GM21515 (cell line): ENCODE results near the gene ARHGAP8.
"Not testable (repeated sequence)": the region's sequence is repeated elsewhere in the genome, so short reads cannot be mapped to it uniquely, and the experiment has no call there.

ENCODE experiments used
- ATAC-seq: cut with Tn5 transposase; IDR thresholded peaks from one replicate; pipeline ENCODE4 v1.9.1; 2021; ENCODE audit not compliant: unreplicated experiment

Gene ARHGAP8

DNA sequence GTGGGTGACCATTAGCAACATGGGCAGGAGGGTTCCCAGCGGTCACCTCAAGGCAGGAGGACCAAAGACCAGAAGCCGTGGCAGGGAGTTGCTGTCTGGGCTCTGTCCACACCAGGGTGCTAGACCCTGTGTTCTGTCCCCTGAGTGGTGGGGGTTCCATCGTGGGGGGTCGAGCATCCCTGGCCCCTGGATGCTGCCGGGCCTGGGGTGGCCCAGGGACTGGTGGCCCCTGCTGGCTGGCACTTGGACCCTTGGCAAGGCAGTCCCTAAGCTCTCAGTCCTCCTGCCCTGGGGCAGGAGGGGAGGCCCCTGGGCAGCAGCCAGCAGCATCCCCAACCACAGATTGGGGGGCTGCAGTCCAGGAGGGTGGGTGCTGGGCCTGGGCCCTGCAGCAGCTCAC is 13.4 kb upstream of the ARHGAP8 start:
- no peak for ATAC-seq

DNA sequence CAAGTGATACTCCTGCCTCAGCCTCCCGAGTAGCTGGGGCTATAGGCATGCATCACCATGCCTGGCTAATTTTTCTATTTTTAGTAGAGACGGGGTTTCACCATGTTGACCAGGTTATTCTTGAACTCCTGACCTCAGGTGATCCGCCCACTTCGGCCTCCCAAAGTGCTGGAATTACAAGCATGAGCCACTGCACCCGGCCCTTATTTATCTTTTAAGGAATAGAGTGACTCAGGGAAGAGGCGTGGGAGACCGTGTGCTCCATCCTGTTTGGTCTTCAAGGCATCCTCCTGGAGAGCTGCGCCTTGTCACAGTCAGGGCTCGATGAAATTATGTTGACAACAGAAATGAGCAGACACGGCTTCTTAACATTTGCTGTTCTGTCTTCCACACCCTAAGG is 12.7 kb upstream of the ARHGAP8 start:
- not testable (repeated sequence) for ATAC-seq

GRCh38 chr22:44740307-44740706 is 12.1 kb upstream of the ARHGAP8 start:
- ATAC-seq, result no peak

- ATAC-seq, result no peak
Observed at GRCh38 chr22:44741929-44742328, 10.4 kb upstream of the ARHGAP8 start.

DNA sequence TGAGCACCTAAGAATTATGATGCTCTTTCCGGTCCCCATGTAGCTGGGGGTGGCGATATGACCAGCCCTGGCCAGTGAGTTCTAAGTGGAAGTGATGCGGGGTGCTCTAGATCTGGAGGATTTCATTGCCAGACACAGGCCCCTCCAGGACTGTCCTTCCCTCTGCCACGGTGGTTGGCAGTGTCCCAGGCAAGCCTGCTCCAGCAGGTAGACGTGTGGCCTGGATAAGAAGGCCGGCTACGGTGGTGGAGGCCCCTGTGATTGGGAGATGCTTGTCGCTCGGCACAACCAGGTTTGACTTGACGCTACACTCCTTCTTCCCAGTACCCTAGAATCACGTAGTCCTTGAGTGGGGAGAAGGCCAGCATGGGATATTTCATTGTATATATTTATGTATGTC is 9.1 kb upstream of the ARHGAP8 start:
- ATAC-seq, result no peak

DNA sequence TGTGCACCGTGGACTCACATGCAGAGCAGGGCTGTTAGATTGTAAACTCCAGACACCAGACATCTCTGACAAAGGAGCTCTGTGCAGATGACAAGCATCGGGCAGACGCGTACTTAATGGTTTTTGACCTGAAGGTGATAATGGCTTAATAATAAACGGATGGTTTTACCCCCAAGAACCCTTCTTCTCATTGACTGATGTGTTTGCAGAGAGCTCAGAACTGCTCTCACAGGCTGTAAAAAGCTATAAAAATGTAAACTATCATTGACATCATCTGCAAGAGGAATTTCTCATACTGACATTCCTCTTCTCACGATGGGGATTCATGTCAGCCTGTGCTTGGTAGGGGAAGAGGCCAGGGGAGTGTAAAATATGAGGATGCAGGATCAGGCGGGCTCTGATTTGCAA is 8.6 kb upstream of the ARHGAP8 start:
- no peak for ATAC-seq

GRCh38 chr22:44745853-44746789 is 6.3 kb upstream of the ARHGAP8 start:
- no peak for ATAC-seq

- not testable (repeated sequence) for ATAC-seq
Observed at GRCh38 chr22:44747784-44748127, 4.6 kb upstream of the ARHGAP8 start.

GRCh38 chr22:44748524-44748923 is 3.9 kb upstream of the ARHGAP8 start:
- no peak for ATAC-seq

GRCh38 chr22:44750481-44750880 is 1.9 kb upstream of the ARHGAP8 start:
- no peak for ATAC-seq

DNA sequence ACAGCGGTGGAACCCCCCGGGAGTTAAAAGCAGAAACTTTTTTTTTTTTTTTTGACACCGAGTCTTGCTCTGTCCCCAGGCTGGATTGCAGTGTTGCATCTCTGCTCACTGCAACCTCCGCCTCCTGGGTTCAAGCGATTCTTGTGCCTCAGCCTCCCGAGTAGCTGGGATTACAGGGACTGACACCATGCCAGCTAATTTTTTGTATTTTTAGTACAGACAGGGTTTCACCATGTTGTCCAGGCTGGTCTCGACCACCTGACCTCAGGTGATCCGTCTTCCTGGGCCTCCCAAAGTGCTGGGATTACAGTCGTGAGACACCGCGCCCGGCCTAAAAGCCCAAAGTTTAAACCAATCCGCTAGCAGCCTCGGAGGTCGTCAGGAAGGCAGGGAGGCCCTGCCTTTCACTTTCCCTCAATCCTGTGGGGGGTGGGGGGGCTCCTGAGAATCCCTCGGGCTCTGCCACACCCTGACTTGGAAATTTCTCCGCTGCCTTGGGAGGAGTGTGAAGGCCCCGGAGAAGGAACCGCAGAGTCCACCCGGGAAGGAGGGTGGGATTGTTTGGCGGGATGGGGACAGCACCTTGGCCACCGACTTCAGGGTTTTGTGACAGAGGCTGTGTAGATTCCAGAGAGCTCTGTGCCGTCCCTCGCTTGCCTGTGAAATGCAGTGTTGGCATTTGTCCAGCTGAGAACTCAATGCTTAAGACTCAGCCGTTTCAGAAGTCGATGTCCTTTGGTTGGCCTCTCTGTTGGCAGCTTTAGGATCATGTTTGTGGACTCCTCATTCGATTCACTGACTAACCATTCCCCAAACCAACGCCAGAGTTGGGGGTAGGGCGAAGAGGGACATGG is 1.0 kb downstream of the ARHGAP8 start:
- ATAC-seq, result no peak

- ATAC-seq, result no peak
Observed at GRCh38 chr22:44754998-44755397, 2.6 kb downstream of the ARHGAP8 start.

GRCh38 chr22:44755417-44755816 is 3.0 kb downstream of the ARHGAP8 start:
- ATAC-seq, result no peak

DNA sequence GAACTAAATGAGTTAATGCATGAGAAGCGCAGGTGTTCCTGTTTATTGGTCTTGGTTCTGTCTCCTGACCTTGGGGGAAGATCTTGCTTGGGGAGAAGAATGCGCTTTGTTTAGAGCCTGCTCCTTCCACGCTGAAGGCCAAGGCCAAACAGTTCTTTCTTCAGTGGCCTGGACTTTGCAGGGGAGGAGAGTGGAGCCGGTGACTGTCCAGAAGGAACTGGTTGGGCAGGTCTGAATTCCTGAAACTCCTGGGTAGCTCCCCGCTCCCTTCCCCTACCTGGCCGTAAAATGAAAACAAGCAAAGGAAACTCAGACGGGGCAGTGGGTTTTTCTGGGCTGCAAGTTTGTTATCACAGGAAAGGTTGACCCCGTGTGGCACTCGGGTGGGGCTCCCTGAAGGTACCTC is 3.6 kb downstream of the ARHGAP8 start:
- no peak for ATAC-seq

GRCh38 chr22:44758344-44758973 is 6.1 kb downstream of the ARHGAP8 start:
- no peak for ATAC-seq

DNA sequence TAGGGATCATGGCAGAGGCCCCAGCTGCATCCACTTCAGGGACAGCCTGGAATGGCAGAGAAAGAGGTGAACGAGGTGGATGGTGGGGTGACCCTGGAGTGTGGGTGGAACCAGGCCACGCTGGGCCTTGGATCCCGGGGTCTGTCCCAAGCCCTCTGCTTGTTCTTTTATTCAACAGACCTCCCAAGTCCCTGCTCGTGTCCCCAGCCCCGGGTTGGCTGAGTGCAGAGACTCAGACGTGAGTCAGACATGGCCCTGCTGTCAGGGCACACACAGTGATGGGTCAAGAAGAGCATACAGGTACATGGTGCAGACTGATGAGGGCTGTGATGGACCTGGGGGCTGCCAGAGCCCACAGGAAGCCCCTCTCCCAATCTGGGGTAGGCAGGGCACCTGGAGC is 6.6 kb downstream of the ARHGAP8 start:
- ATAC-seq, result no peak

DNA sequence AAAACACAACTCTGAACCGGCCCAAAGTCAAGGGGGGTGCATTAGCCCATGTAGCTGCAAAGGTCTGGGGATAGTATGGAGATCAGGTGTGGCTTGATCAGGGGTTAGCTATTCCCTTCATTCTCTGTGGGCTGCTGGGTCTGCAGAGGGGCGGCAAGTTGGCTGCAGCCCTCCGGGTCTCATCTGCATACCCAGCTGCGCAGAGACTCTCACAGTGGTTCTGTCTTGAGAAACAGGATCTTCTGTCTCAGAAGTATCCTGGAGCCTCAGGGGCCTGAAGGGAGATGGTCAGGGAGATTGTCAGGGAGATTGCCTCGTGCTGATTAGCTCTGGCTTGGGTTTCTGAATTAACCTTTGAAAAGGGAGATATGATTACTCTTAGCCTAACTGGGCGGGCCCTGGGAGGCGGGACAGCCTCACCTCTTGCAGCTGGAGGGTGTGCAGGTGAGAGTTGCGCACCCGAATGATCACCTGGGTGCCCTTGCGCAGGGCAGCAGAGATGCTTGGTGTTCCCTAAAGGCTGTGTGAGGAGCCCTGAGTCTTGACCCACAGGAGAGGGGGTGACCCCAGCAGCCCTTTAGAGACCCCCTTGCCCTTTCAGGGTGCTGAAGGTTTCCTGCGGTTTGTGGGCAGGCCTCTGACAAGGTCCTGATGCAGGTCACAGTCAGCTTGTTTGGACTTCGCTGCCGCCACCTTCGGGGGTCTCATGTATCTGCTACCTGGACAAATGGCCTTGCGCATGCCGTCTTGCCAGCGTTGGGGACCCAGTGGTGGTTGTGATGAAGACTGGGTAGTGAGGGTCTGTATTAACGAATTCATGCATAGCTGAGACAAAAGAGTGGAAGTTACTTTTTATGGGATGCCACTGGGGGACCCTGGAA is 7.3 kb downstream of the ARHGAP8 start:
- no peak for ATAC-seq

- no peak for ATAC-seq
Observed at GRCh38 chr22:44760476-44760875, 8.1 kb downstream of the ARHGAP8 start.

DNA sequence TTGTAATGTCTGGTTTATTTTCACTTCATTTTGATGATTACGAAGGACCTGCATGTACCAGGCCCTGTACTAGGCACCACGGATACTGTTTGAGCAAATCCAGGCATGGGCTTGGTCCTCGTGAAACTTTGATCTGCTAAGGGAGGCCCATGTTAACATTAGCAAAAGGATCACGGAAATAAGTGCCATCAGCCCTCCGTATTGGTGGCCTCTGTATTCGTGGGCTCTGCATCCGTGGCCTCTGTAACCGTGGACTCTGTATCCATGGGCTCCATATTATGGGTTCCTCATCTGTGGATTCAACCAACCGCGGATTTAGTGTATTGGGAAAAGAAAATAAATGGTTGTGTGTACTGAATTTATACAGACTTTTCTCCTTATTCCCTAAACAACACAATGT is 8.7 kb downstream of the ARHGAP8 start:
- ATAC-seq, result no peak

DNA sequence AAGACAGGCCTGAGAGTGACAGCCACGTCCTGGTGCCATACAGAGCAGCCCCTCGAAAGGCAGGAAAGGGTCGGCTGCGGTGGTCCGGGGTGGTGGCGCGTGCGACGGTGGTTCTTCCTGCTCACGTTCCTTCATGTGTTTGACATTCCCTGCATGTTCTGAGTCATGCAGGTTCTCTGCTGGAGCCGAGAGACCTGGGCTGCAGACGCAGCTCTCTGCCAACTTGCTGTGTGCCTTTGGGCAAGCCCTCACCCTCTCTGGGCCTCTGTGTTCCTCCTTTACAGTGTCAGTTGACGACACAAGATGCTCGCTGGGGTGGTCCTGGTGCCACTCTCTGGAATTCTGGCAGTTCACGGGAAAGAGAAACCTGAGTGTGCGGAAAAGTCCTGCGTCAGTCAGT is 12.0 kb downstream of the ARHGAP8 start:
- ATAC-seq, result no peak

DNA sequence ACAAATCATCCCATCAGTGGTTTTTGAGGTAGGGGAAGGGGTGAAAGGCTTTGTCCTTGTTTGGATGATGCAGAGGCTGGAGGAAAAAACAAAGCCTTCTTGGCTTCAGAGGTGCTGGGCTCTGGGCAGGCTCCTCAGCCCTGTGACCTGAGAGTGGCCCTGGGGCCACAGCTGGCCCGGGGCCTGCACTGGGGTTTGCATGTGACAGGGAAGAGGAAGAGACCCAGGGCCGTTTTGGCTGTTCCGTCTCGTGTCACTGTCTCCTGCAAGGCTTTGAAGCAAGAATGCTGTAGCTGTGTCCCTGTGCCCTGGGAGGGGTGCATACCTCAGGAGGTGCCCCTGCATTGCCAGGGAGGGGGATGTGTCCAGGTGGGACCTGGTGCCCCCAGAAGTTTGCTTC is 12.6 kb downstream of the ARHGAP8 start:
- ATAC-seq, result no peak
